ENCODE results near the gene SLC6A12. TPM values are rescaled to one million over a fixed set of nuclear protein-coding genes. Genes with fewer than 3 reads are reported as not detected.

SLC6A12 gene
- total RNA-seq, 4 donors from 2014 or later, result 0.57 TPM; not detected in 3

DNA sequence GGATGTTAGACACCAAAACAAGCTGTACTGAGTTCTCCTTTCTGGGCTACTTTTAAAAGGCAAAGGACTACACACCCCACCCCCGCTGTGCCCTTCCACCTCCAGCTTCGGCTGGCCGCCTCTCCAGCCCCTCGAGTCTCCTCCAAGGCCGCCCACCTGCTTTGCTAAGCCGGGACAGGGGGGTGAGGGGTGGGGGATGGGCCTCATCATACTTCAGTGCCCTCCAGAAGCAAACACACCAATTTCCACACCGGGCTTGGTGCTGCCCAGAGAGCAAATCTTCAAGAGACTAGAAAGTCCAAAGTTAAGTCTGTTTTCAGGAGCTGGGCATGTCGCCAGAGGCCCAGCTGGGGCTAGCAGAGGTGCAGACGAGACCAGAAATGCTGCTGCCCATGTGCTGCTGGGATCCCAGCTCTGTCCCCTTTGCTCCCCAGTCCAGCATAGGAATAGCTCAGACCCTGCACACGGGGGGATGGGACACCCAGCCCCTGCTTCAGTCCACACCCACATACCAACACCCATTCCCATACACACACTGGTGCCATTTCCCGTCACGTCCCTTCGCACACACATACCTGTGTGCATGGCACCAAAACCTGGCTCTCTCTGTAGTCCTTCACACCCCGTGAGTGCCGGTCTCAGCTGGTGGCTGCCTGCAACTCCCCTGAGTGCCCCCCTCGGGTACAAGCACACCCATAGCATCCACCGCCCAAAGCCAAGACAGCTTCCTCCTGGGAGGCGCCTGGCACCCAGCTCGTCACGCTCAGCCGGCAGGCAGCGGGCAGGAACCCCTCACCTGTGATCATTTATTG lies 1.0 kb downstream of the SLC6A12 start:
- no peak for DNase-seq

DNA sequence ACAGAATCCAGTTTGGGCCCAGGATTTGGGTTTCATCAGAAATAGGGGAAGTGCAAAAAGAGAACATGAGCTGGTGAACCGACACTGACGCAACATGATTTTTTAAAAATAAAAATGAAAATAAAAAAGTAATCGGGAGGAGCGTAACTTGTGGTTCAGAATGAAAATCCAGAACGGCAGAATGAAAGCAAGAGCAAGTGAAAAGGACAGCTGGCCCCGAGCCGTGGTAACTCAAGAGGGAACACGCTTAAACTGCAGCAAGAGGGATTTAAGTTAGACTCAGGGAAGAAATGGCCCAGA lies 1.6 kb downstream of the SLC6A12 start:
- Histone ChIP-seq H3K4me1 (peaks cover 3 to 14% (median 5%) of the 10 kb centered on the region in 3 donors), H3K27me3 (peaks cover 0 to 80% (median 0%) of the 10 kb centered on the region in 4 donors), H3K4me3 (peak overlapping the region in 1 of 4 donors; percentile 21), H3K9me3 (no peaks in the 10 kb centered on the region), H3K36me3 (no peaks in the 10 kb centered on the region), H3K27ac (no peak overlapping the region)
- 46 to 67% methylated on average over 8 of the region's 8 CpGs for WGBS, 2 donors
- no peak for DNase-seq
- TF ChIP-seq, protein P1, sequence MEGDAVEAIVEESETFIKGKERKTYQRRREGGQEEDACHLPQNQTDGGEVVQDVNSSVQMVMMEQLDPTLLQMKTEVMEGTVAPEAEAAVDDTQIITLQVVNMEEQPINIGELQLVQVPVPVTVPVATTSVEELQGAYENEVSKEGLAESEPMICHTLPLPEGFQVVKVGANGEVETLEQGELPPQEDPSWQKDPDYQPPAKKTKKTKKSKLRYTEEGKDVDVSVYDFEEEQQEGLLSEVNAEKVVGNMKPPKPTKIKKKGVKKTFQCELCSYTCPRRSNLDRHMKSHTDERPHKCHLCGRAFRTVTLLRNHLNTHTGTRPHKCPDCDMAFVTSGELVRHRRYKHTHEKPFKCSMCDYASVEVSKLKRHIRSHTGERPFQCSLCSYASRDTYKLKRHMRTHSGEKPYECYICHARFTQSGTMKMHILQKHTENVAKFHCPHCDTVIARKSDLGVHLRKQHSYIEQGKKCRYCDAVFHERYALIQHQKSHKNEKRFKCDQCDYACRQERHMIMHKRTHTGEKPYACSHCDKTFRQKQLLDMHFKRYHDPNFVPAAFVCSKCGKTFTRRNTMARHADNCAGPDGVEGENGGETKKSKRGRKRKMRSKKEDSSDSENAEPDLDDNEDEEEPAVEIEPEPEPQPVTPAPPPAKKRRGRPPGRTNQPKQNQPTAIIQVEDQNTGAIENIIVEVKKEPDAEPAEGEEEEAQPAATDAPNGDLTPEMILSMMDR (IDR thresholded peaks at IDR 0.05), result no peak
- no peak for TF ChIP-seq POLR2A (IDR thresholded peaks at IDR 0.05)
- intact Hi-C loops (cut with DNase I), result no loop called here

More for the DNA sequence above, 1.0 kb downstream of the SLC6A12 start:
- H3K36me3 ChIP-seq, result no peaks in the 10 kb centered on the region
- intact Hi-C loops (cut with DNase I), result no loop called here
- H3K9me3 ChIP-seq, result no peaks in the 10 kb centered on the region
- 18 to 27% methylated on average over 8 to 11 of the region's 22 CpGs for WGBS, 2 donors
- no peak for TF ChIP-seq POLR2A (IDR thresholded peaks at IDR 0.05)
- TF ChIP-seq, protein P1 (IDR thresholded peaks at IDR 0.05), result no peak
- H3K27ac ChIP-seq, result no peak overlapping the region
- H3K4me3 ChIP-seq, result peak overlapping the region in 1 of 4 donors; percentile 26
- peaks cover 0 to 77% (median 0%) of the 10 kb centered on the region in 4 donors for H3K27me3 ChIP-seq
- peaks cover 3 to 14% (median 5%) of the 10 kb centered on the region in 3 donors for H3K4me1 ChIP-seq

DNA sequence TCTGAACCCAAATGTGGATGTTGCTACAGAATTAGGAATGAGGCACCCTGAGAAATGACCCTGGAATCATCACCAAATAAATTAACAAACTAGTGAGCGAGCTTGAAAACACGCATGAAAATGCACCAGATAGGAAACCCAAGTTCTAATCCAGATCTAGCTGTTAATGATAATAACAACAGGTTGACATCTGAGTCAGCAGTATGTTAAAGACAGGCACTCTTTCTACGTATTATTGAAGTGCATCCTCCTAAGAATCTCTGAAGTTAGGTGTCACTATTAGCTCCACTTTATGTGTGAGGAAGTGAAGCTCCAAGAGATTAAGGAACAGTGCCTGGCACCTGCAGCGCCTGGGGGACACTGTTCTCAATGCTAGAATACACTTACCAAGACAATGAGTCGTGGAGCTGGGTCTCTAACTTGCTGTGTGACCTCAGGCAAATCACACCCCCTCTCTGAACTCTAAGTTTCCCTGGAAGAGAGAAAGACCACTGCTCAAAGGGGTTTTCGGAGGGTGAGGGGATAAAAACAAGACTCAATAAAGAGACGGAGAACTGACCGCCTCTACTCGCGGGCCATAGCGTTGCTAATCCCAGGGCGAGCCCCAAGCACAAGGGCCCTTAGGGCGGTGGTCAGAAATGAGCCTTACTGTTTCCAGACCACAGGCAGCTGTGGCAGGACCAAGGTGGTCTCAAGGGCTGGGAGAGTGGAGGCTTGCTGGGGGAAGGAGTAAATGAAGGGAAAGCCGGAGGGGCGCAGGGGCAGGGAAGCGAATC lies 2.1 kb downstream of the SLC6A12 start:
- H3K36me3 ChIP-seq, result no peaks in the 10 kb centered on the region
- intact Hi-C loops (cut with DNase I), result no loop called here
- H3K4me1 ChIP-seq, result peaks cover 3 to 14% (median 5%) of the 10 kb centered on the region in 3 donors
- no peak for DNase-seq
- H3K9me3 ChIP-seq, result no peaks in the 10 kb centered on the region
- peaks cover 0 to 84% (median 0%) of the 10 kb centered on the region in 4 donors for H3K27me3 ChIP-seq
- H3K27ac ChIP-seq, result no peak overlapping the region
- no peak overlapping the region for H3K4me3 ChIP-seq
- TF ChIP-seq, protein P1 (IDR thresholded peaks at IDR 0.05), result no peak
- no peak for TF ChIP-seq POLR2A (IDR thresholded peaks at IDR 0.05)
- WGBS, 2 donors, result 81 to 84% methylated on average over 11 to 15 of the region's 16 CpGs

DNA sequence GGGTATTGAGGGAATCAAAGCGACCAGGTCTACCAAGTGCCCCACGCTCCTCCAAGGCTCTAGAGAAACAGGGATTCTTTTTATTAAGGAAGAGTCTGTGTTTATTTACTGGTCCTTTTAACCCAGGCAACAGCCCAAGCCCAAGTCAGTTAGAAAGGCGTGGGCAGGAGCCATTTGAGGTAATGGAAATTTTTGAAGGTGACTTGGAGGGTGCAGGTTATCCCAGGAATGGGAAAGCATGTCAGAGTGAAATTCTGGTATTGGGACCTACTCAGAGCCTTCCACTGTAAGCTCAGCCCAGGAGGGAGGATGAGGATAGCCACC lies 2.9 kb downstream of the SLC6A12 start:
- Histone ChIP-seq H3K27me3 (peaks cover 0 to 91% (median 0%) of the 10 kb centered on the region in 4 donors), H3K4me3 (no peak overlapping the region), H3K4me1 (peaks cover 3 to 14% (median 5%) of the 10 kb centered on the region in 3 donors), H3K9me3 (no peaks in the 10 kb centered on the region), H3K36me3 (no peaks in the 10 kb centered on the region), H3K27ac (no peak overlapping the region)
- DNase-seq, result no peak
- 74 to 81% methylated on average over 3 of the region's 3 CpGs for WGBS, 2 donors
- TF ChIP-seq, protein P1 (IDR thresholded peaks at IDR 0.05), result no peak
- TF ChIP-seq POLR2A (IDR thresholded peaks at IDR 0.05), result no peak
- intact Hi-C loops (cut with DNase I), result no loop called here
